Spleen (tissue), 7 donors: ENCODE results near the gene EPHA6.

Experiments used
- POLR2A ChIP-seq, 3 donors: fragments of 450-650 bp; IDR thresholded peaks; one replicate each; pipeline ENCODE4 v1.5.1; 2017; ENCODE audit warnings: antibody characterized with exemption in 3 of 3, mild to moderate bottlenecking in 1 of 3
- TF ChIP-seq, protein P1 (sequence below), 11 experiments: fragments of 200-600 bp in 7 of 11; fragments of 450-650 bp in 4 of 11; sonication (generic) in 4 of 11; IDR thresholded peaks in 8 of 11; conservative IDR thresholded peaks in 3 of 11; 1 replicate in 7 of 11; 2 replicates in 4 of 11; pipeline versions ENCODE4 v1.4.0 to v1.8.0; 2016 to 2021; ENCODE audit warnings: antibody characterized with exemption in 11 of 11, inconsistent platforms in 4 of 11, mild to moderate bottlenecking in 1 of 11
- donor health status: DM: no; HTN: no; CAD: no; lungs with moderate emphysema.
- donor health status: DM: no; HTN: no; CAD: no.
- donor health status: DM: no; HTN: no; CAD: no.

DNA sequence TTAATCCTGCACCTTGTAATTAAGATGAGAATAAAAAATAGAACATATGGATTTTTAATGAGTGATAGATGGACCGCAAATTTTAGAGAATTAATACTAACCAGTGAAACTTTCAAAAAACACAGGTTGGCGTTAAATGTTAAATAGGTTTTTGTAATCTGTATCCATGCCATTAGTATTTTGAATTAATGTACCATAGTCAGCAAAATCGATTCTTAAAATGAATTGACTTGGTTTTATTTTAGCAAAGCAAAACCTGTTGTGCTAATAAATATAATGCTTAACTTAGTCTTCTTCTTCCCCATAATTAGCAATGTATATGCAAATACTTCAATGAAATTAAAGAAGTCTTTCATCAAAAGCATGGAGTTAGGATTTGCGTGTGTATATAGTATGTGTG lies 63.1 kb downstream of the EPHA6 start:
- TF ChIP-seq POLR2A (IDR thresholded peaks at IDR 0.05), result no peak
- TF ChIP-seq, protein P1, sequence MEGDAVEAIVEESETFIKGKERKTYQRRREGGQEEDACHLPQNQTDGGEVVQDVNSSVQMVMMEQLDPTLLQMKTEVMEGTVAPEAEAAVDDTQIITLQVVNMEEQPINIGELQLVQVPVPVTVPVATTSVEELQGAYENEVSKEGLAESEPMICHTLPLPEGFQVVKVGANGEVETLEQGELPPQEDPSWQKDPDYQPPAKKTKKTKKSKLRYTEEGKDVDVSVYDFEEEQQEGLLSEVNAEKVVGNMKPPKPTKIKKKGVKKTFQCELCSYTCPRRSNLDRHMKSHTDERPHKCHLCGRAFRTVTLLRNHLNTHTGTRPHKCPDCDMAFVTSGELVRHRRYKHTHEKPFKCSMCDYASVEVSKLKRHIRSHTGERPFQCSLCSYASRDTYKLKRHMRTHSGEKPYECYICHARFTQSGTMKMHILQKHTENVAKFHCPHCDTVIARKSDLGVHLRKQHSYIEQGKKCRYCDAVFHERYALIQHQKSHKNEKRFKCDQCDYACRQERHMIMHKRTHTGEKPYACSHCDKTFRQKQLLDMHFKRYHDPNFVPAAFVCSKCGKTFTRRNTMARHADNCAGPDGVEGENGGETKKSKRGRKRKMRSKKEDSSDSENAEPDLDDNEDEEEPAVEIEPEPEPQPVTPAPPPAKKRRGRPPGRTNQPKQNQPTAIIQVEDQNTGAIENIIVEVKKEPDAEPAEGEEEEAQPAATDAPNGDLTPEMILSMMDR (IDR thresholded peaks at IDR 0.05 in 8 of 11, conservative IDR thresholded peaks at IDR 0.05 in 3 of 11), result no peak
